ENCODE measurements around the gene KRTAP4-3.
"Not testable (repeated sequence)": the region's sequence is repeated elsewhere in the genome, so short reads cannot be mapped to it uniquely, and the experiment has no call there.

Gene KRTAP4-3

GRCh38 chr17:41151525-41151924 lies 16.5 kb downstream of the KRTAP4-3 start:
- no peak for DNase-seq (ENCODE audit: low read depth)

GRCh38 chr17:41150026-41150425 lies 18.0 kb downstream of the KRTAP4-3 start:
- no peak for DNase-seq (ENCODE audit: low read depth)

- no peak for DNase-seq (ENCODE audit: low read depth)
These were observed 18.4 kb downstream of the KRTAP4-3 start, which contains the start of gene KRTAP4-5 for GRCh38 chr17:41149652-41149985. KRTAP4-5 (minus strand) TSS chr17:41149825; CDS start chr17:41149767, 58 bp downstream.

- DNase-seq (ENCODE audit: low read depth) = not testable (repeated sequence)
These were observed 18.9 kb downstream of the KRTAP4-3 start for GRCh38 chr17:41148971-41149651.

GRCh38 chr17:41147531-41148204 lies 20.4 kb downstream of the KRTAP4-3 start:
- DNase-seq (ENCODE audit: low read depth) = no peak

- no peak for DNase-seq (ENCODE audit: low read depth)
These were observed 22.8 kb downstream of the KRTAP4-3 start for GRCh38 chr17:41145261-41145660.

GRCh38 chr17:41144846-41145245 lies 23.2 kb downstream of the KRTAP4-3 start:
- DNase-seq (ENCODE audit: low read depth) = no peak

- no peak for DNase-seq (ENCODE audit: low read depth)
These were observed 26.7 kb downstream of the KRTAP4-3 start for GRCh38 chr17:41141361-41141760.

GRCh38 chr17:41140360-41141131 lies 27.5 kb downstream of the KRTAP4-3 start, which contains the start of gene KRTAP4-6:
KRTAP4-6 (minus strand) TSS chr17:41140544; CDS start chr17:41140487, 57 bp downstream.
- DNase-seq (ENCODE audit: low read depth) = no peak

GRCh38 chr17:41139865-41140264 lies 28.2 kb downstream of the KRTAP4-3 start:
- not testable (repeated sequence) for DNase-seq (ENCODE audit: low read depth)

- no peak for DNase-seq (ENCODE audit: low read depth)
These were observed 33.9 kb downstream of the KRTAP4-3 start for GRCh38 chr17:41133880-41134735.

GRCh38 chr17:41131979-41132378 lies 36.0 kb downstream of the KRTAP4-3 start:
- no peak for DNase-seq (ENCODE audit: low read depth)

- no peak for DNase-seq (ENCODE audit: low read depth)
These were observed 40.6 kb downstream of the KRTAP4-3 start for GRCh38 chr17:41127371-41127770.

- DNase-seq (ENCODE audit: low read depth) = no peak
These were observed 41.6 kb downstream of the KRTAP4-3 start for GRCh38 chr17:41126412-41126811.

GRCh38 chr17:41125064-41125463 lies 43.0 kb downstream of the KRTAP4-3 start:
- no peak for DNase-seq (ENCODE audit: low read depth)

- DNase-seq (ENCODE audit: low read depth) = not testable (repeated sequence)
These were observed 44.0 kb downstream of the KRTAP4-3 start, which contains the start of gene KRTAP4-12 for GRCh38 chr17:41123991-41124371. KRTAP4-12 (minus strand) TSS chr17:41124182; CDS start chr17:41124122, 60 bp downstream.

GRCh38 chr17:41123292-41123990 lies 44.6 kb downstream of the KRTAP4-3 start:
- not testable (repeated sequence) for DNase-seq (ENCODE audit: low read depth)

- no peak for DNase-seq (ENCODE audit: low read depth)
These were observed 46.3 kb downstream of the KRTAP4-3 start for GRCh38 chr17:41121742-41122141.

GRCh38 chr17:41119696-41120690 lies 48.0 kb downstream of the KRTAP4-3 start:
- DNase-seq (ENCODE audit: low read depth) = not testable (repeated sequence)

GRCh38 chr17:41118721-41119120 lies 49.3 kb downstream of the KRTAP4-3 start:
- DNase-seq (ENCODE audit: low read depth) = no peak

Measured in stimulated activated CD8-positive, alpha-beta memory T cell treated with anti-CD3 and anti-CD28 coated beads, Interleukin-4, amount 100 ng/mL, for 24 hours (primary cell).